HG03066 (cell line): ENCODE measurements around the gene THEMIS.
"Not testable (repeated sequence)": the region's sequence is repeated elsewhere in the genome, so short reads cannot be mapped to it uniquely, and the experiment has no call there.

Source experiments
- ATAC-seq: cut with Tn5 transposase; IDR thresholded peaks from one replicate; pipeline ENCODE4 v1.9.1; 2021; ENCODE audit warnings: low read depth; ENCODE audit not compliant: unreplicated experiment

The THEMIS gene

DNA sequence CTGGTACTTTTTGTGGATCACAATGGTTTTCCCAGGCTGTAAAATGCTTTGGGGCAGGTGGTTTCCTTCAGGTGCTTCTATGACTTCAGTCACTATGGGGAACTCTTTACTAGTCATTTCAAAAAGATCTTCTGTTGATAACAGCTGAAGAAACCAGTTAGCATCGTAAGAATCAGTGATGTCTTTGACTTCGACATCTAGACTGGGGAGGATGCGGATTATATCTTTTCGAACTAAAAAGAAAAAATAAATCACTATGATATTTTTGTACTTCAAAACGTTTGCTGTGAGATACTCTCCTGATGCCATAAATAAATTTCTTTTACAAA lies 87.2 kb downstream of the THEMIS start:
- ATAC-seq, result no peak

DNA sequence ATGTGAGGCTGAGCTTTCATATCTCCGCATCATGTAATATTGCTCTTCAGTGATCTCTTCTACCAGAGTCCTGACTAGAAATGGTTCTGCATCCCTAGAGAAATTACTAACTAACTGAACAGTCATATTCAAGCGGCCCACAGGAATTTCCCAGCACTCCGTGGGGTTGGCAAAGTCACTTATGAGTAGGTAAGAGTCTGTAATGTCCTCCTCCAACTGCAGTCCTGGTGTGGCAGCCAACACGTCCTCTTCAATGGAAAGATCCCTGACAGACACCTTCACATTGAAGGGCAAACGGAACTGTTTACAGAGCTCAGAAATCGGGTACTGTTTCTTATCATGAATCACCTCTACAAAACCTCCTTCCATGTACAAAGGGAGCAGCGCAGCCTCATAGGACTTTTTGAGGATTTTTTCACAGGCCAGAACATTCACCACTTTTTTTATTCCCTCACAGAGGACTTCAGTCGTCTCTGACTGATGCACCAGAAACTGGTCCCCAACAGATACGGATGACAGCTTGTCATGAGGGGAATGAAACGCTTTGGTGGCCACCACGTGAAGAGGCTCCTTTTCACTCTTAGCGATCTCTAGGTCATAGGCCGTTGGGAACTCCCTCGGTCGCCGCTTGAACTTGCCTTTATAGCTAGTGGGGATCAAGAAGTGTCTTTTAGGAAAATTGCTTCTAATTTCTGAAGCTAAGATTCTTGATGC lies 87.7 kb downstream of the THEMIS start:
- ATAC-seq, result no peak

DNA sequence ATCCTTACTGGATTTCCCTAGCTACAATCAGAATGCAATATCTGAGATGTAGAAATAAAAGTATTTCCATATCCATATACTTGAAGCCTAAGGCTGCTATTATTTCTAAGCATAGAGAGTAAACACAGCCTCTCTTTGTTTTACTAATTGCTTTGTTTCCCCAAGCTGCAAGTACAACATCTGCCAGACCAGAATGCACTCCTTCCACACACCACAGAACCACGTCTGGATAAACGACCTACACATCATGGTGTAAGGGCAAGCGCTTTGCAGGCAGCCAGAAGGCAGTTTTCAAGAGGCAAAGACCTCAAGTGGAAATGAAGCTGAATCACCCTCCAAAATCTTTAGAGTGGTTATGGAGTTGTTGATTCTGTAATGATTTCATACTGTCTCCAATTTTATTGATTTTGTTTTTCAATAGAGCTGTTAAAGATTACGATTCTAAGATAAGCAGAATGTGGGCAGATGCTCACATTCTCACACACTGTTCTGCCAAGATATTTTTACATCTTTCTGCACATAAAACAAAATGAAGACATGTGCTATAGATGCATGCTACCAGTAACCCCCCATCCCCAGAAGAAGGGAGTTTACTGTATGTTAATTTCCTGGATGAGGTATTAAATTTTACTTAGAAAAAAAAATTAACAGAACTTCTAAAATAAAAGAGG lies 88.8 kb downstream of the THEMIS start:
- ATAC-seq, result no peak

DNA sequence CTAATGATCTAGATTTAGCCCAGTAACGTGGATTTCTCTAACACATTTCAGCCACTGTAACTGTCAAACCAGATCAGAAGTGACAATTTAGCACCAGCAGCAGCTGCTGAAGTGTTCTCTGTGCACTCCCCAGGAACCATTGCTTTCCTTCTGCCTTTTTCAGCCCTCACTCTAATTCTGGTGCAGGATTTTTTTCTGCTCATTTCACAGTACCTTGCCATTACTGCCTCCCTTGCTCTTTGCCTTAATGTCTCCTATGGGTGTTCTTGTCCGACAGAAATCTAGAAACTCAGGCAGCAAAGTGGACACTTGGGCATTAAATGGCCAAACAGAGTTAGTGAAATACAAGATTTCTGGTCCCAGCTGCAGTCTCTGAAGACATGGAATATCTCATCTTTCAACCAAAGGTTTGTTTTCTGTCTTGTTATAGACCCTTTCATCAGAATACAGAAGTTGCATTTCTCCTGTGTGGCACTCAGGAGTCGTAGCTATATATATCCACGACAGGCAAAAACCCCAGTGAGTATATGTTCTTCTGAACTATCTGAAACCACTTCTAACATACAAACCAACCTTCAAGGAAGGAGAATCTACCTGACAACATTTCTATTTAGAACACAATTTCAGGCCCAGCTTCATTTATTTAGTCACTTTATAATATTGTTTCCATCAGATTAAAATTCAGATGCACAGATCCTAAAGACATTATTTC lies 92.9 kb downstream of the THEMIS start:
- no peak for ATAC-seq

DNA sequence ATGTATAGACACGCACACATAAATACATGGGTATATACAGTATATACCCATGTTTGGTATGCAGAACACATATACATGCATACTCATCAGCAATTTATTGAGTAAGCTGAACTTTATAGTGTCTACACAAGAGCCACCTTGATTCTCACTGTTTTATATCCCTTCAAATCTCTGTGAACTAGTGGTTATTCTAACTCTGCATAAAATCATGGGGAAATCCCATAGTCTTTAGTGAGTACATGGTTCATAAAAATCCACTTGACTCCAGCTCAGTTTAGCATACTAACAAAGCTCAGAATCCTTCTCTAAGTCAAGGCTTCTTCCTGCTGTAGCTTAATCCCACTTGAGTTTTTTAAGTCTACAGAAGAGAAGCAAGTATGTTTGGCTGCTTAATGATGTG lies 104.1 kb downstream of the THEMIS start:
- no peak for ATAC-seq

DNA sequence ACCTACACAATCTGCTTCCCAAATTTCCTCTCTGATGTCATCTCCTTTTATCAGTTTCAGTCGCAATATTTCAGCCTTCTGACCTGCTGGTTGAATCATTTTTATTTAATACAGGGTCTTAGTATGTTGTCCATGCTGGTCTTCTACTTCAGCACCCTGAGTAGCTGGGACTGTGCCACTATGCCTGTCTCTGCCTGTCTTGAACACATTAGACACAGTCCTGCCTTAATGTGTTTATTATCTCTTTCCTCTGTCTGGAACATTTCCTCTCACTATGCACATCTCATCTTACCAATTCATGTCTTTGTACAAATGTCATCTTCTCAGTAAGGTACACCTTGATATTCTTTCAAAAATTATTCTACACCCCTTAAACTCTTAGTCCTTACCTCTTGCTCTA lies 106.5 kb downstream of the THEMIS start:
- no peak for ATAC-seq

DNA sequence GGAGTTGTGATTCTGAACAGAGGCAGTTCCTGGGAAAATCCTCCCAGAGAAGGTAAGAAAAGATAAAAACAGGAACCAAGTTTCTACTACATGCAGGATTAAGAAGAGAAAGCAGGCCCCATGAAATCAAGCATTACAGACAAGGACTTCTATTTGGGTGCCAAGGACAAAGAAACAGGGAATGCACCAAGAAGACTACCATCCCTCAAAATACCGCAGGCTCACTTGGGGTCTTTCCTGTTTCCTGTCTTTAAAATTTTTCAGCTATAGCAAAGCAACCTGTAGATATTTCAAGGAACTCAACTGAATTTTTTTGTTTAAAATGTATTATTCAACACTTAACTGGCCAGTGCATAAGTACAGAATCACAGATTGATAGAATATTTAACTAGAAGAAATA lies 107.5 kb downstream of the THEMIS start:
- no peak for ATAC-seq

DNA sequence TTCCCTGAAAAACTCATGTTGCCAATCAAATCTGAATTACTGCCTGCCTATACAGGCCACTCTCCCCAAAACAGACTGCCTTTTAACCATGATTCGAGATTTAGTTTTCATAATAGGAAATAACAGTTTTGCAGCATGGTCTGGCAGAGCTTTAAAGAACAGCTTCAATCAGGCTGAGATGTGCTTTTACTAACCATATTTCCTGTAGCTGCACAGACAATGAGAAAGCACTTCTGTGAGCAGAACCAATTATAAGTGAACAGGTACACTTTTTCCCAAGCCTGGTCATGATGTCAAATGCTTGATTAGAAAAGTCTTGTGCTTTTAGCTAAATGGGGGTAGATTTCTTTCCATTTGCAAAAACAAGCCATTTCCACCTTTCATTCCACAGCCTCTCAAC lies 108.2 kb downstream of the THEMIS start:
- ATAC-seq, result no peak

DNA sequence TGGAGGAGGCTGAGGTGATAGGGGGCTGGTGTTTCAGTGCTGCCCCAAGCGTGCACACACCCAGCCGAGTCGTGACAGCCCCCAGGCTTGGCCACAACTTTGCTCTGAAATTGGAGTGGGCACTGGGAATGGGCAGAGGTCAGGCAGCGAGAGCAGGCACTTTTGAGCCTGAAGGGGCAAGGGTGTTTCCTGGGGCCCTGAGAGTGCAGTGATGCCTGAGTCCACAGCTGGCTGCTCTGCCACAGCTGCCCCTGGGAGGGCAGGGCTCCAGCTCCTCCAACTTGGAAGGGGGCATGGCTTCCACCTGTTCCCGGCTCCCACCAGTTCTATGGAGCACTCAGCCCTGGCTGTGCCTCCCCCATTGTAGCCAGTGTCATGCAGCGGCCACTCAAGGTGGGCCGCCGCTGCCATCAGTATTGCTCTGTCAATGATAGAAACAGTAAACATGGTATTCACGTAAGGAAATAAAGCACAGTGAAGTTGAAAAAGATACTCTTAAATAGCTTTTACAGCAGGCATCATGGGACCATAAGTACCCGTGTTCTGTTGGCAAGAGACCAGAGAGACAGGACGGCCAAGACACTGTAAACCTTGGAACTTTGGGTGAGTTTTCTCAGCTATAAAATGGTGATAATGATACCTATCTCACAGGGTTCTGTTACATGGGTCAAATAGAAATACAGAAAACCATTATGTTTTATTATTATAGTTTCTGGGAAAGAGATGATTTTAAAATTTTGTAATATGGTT lies 108.9 kb downstream of the THEMIS start:
- no peak for ATAC-seq

DNA sequence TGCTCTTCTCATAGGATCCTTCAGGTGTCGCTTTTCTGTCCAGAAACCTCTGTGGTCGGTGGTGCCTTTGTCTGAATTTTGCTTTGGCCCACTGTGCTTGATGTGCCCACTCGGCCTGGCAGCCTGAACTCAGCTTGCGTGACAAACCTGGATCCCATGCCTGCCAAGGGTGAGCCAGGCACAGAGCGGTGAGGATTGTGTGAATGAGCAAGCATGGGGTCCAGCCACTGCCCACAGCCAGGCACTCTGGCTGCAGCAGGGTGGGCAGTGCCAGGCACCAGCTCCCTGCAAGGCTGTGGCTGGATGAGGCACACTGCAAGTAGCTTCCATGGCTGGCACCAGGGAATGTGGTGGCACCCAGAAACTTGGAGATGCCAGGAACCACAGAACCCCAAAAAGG lies 110.3 kb downstream of the THEMIS start:
- ATAC-seq, result no peak

DNA sequence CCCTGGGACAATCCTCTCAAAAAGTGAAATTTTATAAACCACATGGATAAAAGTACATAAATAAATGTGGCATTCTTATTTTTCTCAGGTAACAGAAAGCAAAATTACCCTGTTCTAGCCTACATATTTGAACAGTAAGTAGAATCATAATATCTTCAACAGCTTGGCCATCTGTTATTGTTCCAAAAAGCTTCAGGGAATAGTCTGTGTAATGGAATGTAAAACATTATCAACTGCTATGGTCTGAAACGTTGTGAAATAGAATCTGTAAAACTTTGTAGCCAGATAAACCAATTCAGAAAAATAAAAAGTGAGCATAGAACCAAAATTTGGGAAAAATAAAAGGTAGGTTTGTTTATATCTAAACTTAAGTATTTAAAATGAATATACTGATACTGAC lies 114.7 kb downstream of the THEMIS start:
- no peak for ATAC-seq

DNA sequence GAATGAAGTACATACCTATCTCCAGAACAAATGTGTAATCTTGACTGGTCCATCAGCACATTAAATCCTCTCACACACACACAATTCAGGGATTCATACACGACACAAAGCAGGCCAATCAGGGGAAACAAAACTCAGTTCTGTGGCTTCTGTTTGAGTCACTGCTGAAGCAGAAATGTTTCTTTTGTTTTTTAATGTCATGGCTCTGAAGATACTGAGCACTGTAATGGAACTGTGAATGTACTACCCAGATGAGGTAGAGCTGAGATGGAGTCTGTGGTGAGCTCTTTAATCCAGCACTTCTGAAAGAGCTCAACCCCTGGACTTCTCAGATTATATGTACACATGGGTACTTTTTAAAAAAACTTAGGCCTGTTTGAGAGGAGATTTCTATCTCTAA lies 116.4 kb downstream of the THEMIS start:
- no peak for ATAC-seq

DNA sequence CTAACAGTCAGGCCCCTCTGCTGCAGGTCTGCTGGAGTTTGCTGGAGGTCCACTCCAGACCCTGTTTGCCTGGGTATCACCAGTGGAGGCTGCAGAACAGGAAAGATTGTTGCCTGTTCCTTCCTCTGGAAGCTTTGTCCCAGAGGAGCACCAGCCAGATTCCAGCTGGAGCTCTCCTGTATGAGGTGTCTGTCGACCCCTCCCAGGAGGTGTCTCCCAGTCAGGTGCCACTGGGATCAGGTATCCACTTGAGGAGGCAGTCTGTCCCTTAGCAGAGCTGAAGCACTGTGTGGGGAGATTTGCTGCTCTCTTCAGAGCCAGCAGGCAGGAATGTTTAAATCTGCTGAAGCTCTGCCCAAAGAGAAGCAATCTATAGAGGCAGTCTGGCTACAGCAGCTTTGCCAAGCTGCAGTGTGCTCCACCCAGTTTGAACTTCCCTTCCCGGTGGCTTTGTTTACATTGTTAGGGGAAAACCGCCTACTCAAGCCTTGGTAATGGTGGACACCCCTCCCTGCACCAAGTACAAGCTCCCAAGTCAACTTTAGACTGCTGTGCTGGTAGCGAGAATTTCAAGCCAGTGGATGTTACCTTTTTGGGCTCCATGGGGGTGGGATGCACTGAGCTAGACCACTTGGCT lies 119.1 kb downstream of the THEMIS start:
- ATAC-seq, result not testable (repeated sequence)

DNA sequence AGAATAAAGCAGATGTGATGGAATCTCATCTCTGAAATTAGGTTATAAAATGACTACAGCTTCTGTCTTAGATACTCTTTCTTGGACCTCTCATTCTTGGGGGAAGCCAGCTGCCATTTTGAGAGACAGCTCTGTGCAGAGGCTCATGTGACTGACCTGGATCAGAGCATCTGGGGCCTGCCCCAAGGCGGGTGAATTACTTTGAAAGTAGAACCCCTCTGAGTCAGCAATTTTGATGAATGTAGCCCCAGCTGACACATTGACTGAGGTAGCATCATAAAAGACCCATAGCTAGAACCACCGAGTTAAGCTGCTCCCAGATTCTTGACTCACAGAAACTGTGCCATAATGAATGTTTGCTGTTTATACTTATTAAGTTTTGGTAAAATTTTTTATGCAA lies 124.5 kb downstream of the THEMIS start:
- ATAC-seq, result no peak

DNA sequence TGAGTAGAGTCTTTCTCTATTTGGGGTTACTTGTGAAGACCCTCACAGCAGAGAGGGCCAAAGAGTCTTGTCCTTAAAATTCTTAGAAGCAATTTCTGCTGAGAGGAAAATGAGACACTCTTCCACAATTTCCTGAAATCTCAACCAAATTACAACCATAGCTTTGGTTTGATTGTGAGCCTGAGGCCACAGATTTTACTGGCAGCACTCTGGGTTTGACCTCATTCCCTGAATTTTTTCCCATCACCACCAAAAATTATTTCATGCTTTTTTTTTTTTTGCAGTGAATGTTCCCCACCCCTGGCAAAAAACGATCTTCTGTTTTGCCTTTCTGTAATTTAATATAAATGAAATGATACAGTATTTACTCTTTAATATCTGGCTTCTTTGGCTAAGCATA lies 125.5 kb downstream of the THEMIS start:
- ATAC-seq, result no peak

DNA sequence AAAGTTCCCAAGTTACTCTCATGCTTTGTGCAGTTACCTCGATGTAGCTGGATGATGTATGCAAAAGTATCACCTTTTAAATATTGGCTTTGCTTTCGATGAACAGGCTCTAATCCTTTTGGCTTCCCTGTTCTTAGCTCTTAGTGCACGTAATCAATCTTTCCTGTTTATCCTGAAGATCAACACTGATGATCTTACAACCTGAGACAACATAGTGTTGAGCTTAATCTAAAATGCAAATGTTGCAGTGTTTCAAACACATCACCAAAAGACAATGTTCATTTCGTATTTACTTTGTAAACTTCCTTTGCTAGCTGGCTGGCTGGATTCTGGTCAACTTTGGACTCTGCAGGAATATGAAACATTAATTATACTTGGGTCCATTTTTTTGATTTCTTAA lies 132.1 kb downstream of the THEMIS start:
- ATAC-seq, result no peak

DNA sequence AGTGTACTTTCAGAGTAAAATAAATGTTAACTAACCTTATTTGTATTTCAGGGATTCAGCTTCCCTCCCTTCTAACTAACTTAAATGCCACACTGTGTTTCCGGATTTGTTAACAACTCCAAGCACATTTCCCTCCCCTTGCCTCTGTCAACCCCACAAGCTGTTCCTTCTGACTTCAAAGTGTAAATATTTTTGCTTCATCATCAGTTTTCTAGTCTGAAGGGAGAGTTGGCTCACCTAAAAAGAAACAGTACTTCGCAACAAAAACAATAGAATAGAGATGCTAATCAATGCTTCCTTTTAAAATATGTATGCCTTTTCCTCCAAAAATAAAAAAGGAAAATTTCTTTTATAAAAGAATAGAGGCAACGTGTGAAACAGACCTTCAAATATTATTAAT lies 132.6 kb downstream of the THEMIS start:
- ATAC-seq, result no peak

DNA sequence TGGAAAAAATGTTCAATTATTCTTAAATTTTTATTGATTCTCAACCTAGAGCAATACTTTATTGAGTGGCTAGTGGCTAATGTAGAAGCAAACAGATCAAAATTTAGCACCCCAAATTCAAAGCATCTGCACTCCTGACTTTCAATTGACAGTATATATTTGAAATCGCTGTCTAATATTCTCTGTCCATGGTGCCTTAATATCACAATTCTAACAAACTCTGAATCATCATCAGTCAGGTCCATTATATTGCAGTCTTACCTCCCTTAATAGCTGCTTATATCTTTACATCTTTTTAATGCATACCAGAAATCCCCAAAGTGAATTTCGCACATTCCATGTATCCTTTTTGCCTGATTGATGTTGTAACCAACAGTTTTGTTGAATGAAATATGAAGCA lies 134.9 kb downstream of the THEMIS start:
- ATAC-seq, result no peak

DNA sequence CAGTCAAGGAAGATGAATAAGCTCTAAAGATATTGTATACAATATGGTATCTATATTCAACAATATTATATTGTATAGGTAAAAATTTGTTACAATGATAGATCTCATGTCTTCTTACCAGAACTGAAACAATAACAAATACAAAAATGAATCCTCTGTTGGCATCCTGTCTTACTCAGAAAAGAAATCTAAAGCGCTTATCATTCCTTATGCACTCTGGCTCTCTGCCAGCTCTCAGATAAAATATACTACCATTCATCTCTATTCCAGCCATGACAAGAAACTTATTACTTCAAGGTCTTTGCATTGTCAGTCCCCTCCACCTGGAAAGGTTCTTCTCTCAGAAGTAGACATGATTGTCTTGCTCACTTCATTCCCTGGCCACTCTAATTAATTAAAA lies 138.6 kb downstream of the THEMIS start:
- no peak for ATAC-seq

DNA sequence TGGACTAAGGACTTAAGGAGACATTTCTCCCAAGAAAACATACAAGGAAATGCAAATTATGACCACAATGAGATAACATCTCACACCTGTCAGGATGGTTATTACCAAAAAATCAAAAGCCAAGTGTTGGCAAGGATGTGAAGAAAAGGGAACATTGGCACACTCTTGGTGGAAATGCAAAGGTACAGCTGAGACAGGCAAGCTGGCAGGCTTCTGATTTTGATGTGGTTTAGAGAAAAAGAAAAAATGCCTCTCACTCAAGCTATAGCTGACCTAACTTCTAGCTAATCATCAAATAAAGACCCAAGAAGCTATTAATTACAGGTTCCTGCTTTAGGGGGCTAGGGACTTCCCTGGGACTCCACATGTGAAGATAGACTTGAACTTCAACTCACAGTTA lies 139.8 kb downstream of the THEMIS start:
- no peak for ATAC-seq

DNA sequence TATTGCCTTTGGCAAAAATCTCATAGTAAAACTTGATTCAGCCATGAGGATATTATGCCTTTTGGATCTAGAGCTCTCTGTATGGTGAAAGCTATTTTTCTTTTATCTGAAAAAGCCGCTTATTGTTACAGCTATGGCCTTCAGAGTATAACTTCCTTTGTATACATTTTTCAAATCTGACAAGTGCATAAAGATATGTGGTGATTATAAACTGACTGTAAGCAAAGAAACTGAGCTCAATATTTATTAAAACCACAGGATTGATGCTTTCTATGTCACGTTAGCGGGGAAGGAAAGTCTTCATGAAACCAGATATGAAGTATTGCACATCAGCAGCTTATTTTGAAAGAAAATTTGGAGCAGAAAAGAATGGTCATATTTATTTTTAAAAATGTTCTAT lies 151.8 kb downstream of the THEMIS start:
- no peak for ATAC-seq
